Heart right ventricle (tissue), 16 donors: Measurements from ENCODE around the gene CDKAL1. TPM values are rescaled to one million over a fixed set of nuclear protein-coding genes. Genes with fewer than 3 reads are reported as not detected.
A peak's percentile ranks its signal among the peaks of the same experiment; 100 is the strongest.

ENCODE experiments used
- ATAC-seq, 8 donors: fragments of 200-7000 bp; cut with Tn5 transposase; one replicate each; pipeline ENCODE4 v1.9.1; 2020; ENCODE audit warnings: mild to moderate bottlenecking in 8 of 8, moderate library complexity in 8 of 8, moderate number of reproducible peaks in 1 of 8
- DNase-seq, 2 donors: peaks; one replicate each; pipeline ENCODE4 v3.0.0-alpha.2; 2020
- H3K27ac ChIP-seq, 10 donors: fragments of 200-600 bp; sonication (generic) in 2 of 10; one replicate each; pipeline versions ENCODE4 v1.5.0 to v1.8.0; 2020 to 2022; ENCODE audit warnings: mild to moderate bottlenecking in 3 of 10
- H3K27me3 ChIP-seq, 7 donors: fragments of 200-600 bp; one replicate each; pipeline ENCODE4 v1.8.0; 2021 to 2022; ENCODE audit warnings: mild to moderate bottlenecking in 2 of 7
- H3K36me3 ChIP-seq, 9 donors: fragments of 200-600 bp; sonication (generic) in 1 of 9; one replicate each; pipeline versions ENCODE4 v1.5.0 to v1.8.0; 2020 to 2022; ENCODE audit warnings: mild to moderate bottlenecking in 2 of 9
- H3K4me1 ChIP-seq, 9 donors: fragments of 200-600 bp; sonication (generic) in 1 of 9; one replicate each; pipeline versions ENCODE4 v1.5.0 to v1.8.0; 2020 to 2022; ENCODE audit warnings: mild to moderate bottlenecking in 4 of 9
- H3K4me3 ChIP-seq, 10 donors: fragments of 200-600 bp; sonication (generic) in 2 of 10; one replicate each; pipeline versions ENCODE4 v1.5.0 to v1.8.0; 2020 to 2022; ENCODE audit warnings: mild to moderate bottlenecking in 7 of 10, moderate library complexity in 2 of 10
- H3K9me3 ChIP-seq, 11 donors: fragments of 200-600 bp in 10 of 11; sonication (generic) in 2 of 11; one replicate each; pipeline versions ENCODE4 v1.5.0 to v1.8.0; 2013 to 2022; ENCODE audit warnings: mild to moderate bottlenecking in 2 of 11, control low read depth in 1 of 11, moderate library complexity in 1 of 11
- CTCF ChIP-seq, 9 donors: fragments of 200-600 bp; sonication (generic) in 2 of 9; IDR thresholded peaks; one replicate each; pipeline versions ENCODE4 v1.5.0 to v1.8.0; 2021 to 2022; ENCODE audit warnings: antibody characterized with exemption in 9 of 9, mild to moderate bottlenecking in 5 of 9, moderate library complexity in 1 of 9
- WGBS, 2 donors: extraction: QIAGEN DNeasy Blood & Tissue Kit; methylation state at CpG; one replicate each; pipeline ENCODE4 v1.1.7; 2013; ENCODE audit warnings: inconsistent platforms in 1 of 2; 5-methylcytosine and 5-hydroxymethylcytosine counted together
- intact Hi-C, 10 donors: fragments of 100-400 bp; cut with DNase I; formaldehyde crosslinking; loops; one replicate each; pipeline versions ENCODE4 v1.11.1 to v1.14.2; 2022
- polyA plus RNA-seq, 2 donors: library from polyadenylated mRNA; stranded (reverse); fragments of 200-250 nt; gene quantifications; one replicate each; pipeline ENCODE4 v1.2.3, GENCODE V29; 2013
- total RNA-seq, 10 donors: library from RNA; stranded (reverse); fragmentation: NEBNext Ultra II Directional in 3 of 10; extraction: Animal tissue kit (Norgen Biotek cat#: 25700) in 3 of 10; gene quantifications; one replicate each; pipeline versions ENCODE4 v1.2.1 to v1.2.4, GENCODE V29; 2021 to 2023
- donor health status: Arrhythmogenic right ventricular cardiomyopathy.
- donor health status: ischemic (EF 13 %, LVEDD 7.1; RV severe dilation, severe dysfunction).
- donor health status: healthy with polysubstance abuse.
- donor health status: DM: no; HTN: yes; CAD: no.
- donor health status: DM: no; HTN: no; CAD: no.
- donor health status: ischemic (EF 25% LVEDD 6.9; RV normal size, moderate dysfunction).
- donor health status: ischemic (EF 25% LVEDD 5.7; RV mildly dilated, moderate dysfunction).
- donor health status: healthy.
- donor health status: DM: yes; HTN: yes; CAD: no.
- donor health status: Ischemic cardiomyopathy.
- donor health status: ischemic (EF 35%, LVEDD 5.7; RV mildly dilated, moderate dysfunction).
- donor health status: nonischemic (EF 11% LVEDD 7.7; RV severe dilation, severe dysfunction).
- donor health status: DM: yes; HTN: yes; CAD: no.
- donor health status: PGD.
- donor health status: ischemic (EF 29% LVEDD 5.4; RV normal size, mild dysfunction).
- donor health status: nonischemic (EF 23%, LVEDD 6.1; RV moderate dilation, normal function).

CDKAL1 gene
- total and polyA plus RNA-seq, 12 donors = 3.2 to 14.0 (median 10.6) TPM

GRCh38 chr6:20674664-20675063, 140.4 kb downstream of the CDKAL1 start:
- intact Hi-C loops = no loop called here
- Histone ChIP-seq H3K4me1 (no peaks in the 10 kb centered on the region), H3K27ac (no peak overlapping the region), H3K9me3 (no peaks in the 10 kb centered on the region), H3K4me3 (no peak overlapping the region), H3K36me3 (no peaks in the 10 kb centered on the region), H3K27me3 (no peaks in the 10 kb centered on the region)
- DNase-seq (no peak), ATAC-seq (no peak)
- 28 to 37% methylated on average over 1 of the region's 1 CpG for WGBS, 2 donors
- TF ChIP-seq CTCF (IDR thresholded peaks at IDR 0.05) = no peak

DNA sequence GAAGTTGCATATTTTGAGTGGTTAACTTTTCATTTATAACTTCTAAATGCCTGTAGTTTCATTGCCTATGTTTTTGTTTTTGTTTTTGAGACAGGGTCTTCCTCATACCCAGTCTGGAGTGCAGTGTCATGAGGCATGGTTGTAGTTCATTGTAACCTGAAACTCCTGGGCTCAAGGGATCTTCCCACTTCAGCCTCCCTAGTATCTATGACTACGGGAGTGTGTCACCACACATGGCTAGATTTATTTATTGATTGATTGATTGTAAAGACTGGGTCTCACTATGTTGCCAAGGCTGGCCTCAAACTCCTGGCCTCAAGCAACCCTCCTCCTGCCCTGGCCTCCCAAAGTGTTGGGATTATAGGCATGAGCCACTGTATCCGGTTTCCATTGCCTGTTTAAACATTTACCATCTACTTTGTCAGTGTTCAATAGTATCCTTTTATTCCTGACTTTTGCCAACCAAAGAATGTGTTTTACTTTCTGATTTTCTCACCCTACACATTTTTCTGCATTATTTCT, 144.6 kb downstream of the CDKAL1 start:
- Histone ChIP-seq H3K9me3 (no peaks in the 10 kb centered on the region), H3K4me1 (peaks cover 0 to 17% (median 11%) of the 10 kb centered on the region in 9 donors), H3K27ac (no peak overlapping the region), H3K36me3 (no peaks in the 10 kb centered on the region), H3K27me3 (no peaks in the 10 kb centered on the region), H3K4me3 (no peak overlapping the region)
- DNase-seq (no peak), ATAC-seq (no peak)
- TF ChIP-seq CTCF (IDR thresholded peaks at IDR 0.05) = no peak
- intact Hi-C loops = no loop called here
- WGBS, 2 donors = 96 to 98% methylated on average over 2 of the region's 2 CpGs

DNA sequence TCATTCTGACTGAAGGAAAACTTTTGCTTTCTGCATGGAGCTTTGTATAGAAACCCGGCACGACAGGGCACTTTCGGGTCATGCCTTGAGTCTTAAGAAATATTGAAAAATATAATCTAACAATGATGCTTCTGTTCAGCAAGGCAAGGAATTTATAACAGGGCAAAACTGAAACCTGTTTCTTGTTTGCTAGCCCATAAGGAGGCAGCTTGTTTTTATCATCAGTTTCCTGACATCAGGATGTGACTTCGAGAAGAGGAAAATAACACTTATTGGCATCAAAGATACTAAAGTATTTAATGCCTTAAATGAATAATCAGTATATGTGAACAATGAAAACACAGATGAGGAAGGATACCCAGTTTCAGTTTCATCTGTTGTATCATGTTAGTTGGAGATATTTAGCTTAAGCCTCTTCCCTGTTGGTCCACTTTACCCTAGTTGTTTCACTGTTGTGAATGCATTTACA, 146.5 kb downstream of the CDKAL1 start:
- intact Hi-C loops = no loop called here
- Histone ChIP-seq H3K36me3 (no peaks in the 10 kb centered on the region), H3K27ac (peak overlapping the region in 1 of 10 donors; percentile 19), H3K9me3 (no peaks in the 10 kb centered on the region), H3K27me3 (no peaks in the 10 kb centered on the region), H3K4me1 (peaks cover 0 to 17% (median 11%) of the 10 kb centered on the region in 9 donors), H3K4me3 (no peak overlapping the region)
- WGBS, 2 donors = 50 to 54% methylated on average over 4 of the region's 4 CpGs
- TF ChIP-seq CTCF (IDR thresholded peaks at IDR 0.05) = no peak
- ATAC-seq (no peak), DNase-seq (no peak)

DNA sequence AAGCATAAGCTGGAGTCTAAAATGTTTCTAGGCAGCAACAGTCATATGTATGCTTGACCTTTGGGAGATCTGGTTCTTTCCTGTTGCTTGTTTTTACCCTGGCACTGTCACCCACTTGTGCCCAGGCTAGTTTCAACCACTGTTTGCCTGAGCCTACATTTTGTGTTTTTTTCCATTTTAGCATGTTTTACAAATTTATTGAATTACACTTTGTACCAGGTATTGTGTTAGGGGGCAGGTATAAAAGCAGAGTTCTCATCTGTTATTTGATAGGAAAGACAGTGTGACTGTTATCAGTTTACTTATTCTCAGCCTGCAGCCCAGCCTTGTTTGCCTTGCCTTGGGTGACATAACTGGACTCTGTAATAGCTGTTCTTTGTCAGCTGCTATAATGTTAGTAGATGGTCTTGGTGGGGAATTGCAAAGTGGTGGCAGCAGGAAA, 147.0 kb downstream of the CDKAL1 start:
- H3K27ac ChIP-seq = peak overlapping the region in 1 of 10 donors; percentile 19

More for the DNA sequence above, 147.0 kb downstream of the CDKAL1 start:
- Histone ChIP-seq H3K27me3 (no peaks in the 10 kb centered on the region), H3K4me1 (peaks cover 0 to 17% (median 11%) of the 10 kb centered on the region in 9 donors), H3K4me3 (no peak overlapping the region), H3K36me3 (no peaks in the 10 kb centered on the region), H3K9me3 (no peaks in the 10 kb centered on the region)
- DNase-seq (no peak), ATAC-seq (no peak)
- intact Hi-C loops = no loop called here
- no peak for TF ChIP-seq CTCF (IDR thresholded peaks at IDR 0.05)
